HUDEP-2 (cell line): ENCODE measurements around the gene HNRNPCL2.
"Not testable (repeated sequence)": the region's sequence is repeated elsewhere in the genome, so short reads cannot be mapped to it uniquely, and the experiment has no call there.

ENCODE experiments used
- DNase-seq, 76 experiments: peaks; one replicate each; lab custom pipeline; 2025; ENCODE audit not compliant: unreplicated experiment in 76 of 76; lab: John Stamatoyannopoulos, UW

The HNRNPCL2 gene

DNA sequence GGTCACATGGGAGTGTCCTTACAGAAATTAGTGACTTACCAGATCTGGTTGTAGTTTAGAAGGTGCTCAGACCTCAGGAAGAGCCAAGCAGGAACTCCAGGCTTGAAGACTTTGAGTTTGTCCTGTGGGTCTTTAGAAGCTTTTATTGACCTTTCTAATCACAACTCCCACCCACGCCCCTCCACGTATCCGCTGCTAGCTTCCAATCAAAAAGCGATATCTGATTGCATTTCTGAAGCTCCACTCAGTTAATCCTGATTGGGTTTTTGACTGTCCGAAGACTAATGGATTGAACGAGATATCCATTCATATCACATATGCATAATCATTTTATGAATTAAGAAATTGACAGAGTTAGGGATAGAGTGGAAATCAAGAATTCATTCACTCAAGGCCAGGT lies at the start of gene HNRNPCL2:
Gene HNRNPCL2, minus strand, starts transcription at position 101 of the 400 bp plus-strand sequence. CDS start 454 bp downstream, outside the sequence.
- DNase-seq, result not testable (repeated sequence)

DNA sequence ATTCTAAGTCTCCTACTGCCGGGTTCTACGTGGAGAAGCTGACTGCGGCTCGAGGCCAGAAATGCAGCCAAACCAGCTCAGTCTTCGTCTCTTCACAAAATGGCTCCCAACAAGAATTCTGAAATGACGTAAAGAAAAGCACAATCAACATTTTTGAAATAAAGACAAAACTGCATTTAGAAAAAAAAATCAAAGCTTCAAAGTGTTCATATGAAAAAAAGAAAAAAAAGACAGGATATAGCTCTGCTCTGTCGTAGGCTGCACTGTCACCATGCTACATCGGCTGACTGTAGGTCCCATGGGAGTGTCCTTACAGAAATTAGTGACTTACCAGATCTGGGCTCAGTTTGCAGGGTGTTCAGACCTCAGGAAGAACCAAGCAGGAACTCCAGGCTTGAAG lies 48.9 kb upstream of the HNRNPCL2 start, which contains the start of gene HNRNPCL4:
Gene HNRNPCL4, minus strand, starts transcription at position 101 of the 400 bp plus-strand sequence. CDS start 164 bp downstream, outside the sequence.
- not testable (repeated sequence) for DNase-seq

GRCh38 chr1:13155909-13156308 lies 39.3 kb upstream of the HNRNPCL2 start, which contains the start of gene PRAMEF26:
PRAMEF26 (minus strand) TSS chr1:13156009; CDS start chr1:13153095, 2,914 bp downstream.
- not testable (repeated sequence) for DNase-seq

DNA sequence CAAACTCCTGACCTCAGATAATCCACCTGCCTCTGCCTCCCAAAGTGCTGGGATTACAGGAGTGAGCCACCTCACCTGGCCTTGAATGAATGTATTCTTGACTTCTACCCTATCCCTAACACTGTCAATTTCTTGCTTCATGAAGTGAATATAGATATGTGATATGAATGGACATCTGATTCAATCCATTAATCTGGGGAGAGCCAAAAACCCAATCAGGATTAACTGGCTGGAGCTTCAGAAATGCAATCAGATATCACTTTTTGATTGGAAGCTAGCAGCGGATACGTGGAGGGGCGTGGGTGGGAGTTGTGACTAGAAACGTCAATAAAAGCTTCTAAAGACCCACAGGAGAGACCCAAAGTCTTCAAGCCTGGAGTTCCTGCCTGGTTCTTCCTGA lies 46.2 kb downstream of the HNRNPCL2 start, which contains the start of gene PRAMEF25:
Gene PRAMEF25, plus strand, starts transcription at position 301 of the 400 bp plus-strand sequence. CDS start 2,920 bp downstream, outside the sequence.
- not testable (repeated sequence) for DNase-seq
